Osteoblast (primary cell): ENCODE measurements around the gene KCNH5. TPM values are rescaled to one million over a fixed set of nuclear protein-coding genes. Genes with fewer than 3 reads are reported as not detected.

Source experiments
- DNase-seq: peaks from one replicate; pipeline ENCODE4 v3.0.0; 2011; ENCODE audit warnings: low spot score, mixed read lengths; ENCODE audit not compliant: insufficient read length; ENCODE audit errors: missing footprints
- H2AFZ ChIP-seq: 2 replicates; pipeline ENCODE4 v1.6.0; 2011; ENCODE audit warnings: mild to moderate bottlenecking, low read length
- H3K27ac ChIP-seq: 2 replicates; pipeline ENCODE4 v1.5.1; 2011; ENCODE audit warnings: mild to moderate bottlenecking, low read depth, low read length, moderate library complexity
- H3K27me3 ChIP-seq: 2 replicates; pipeline ENCODE4 v1.6.0; 2012; ENCODE audit warnings: mild to moderate bottlenecking, control low read depth, inconsistent platforms, low read length, moderate library complexity; ENCODE audit not compliant: insufficient read depth
- H3K36me3 ChIP-seq: 2 replicates; pipeline ENCODE4 v1.5.1; 2011; ENCODE audit warnings: mild to moderate bottlenecking, low read length, control low read depth, moderate library complexity; ENCODE audit not compliant: insufficient read depth
- H3K4me1 ChIP-seq: 2 replicates; pipeline ENCODE4 v1.5.1; 2011; ENCODE audit warnings: mild to moderate bottlenecking, low read length, control low read depth, moderate library complexity; ENCODE audit not compliant: insufficient read depth
- H3K4me2 ChIP-seq: 2 replicates; pipeline ENCODE4 v1.6.0; 2011; ENCODE audit warnings: mild to moderate bottlenecking, low read length; ENCODE audit not compliant: insufficient read depth
- H3K4me3 ChIP-seq: fragments of 200-600 bp; sonication (generic); 3 replicates; pipeline ENCODE4 v1.5.1; 2012; ENCODE audit warnings: mild to moderate bottlenecking, low read length, inconsistent platforms; ENCODE audit not compliant: insufficient read depth
- H3K79me2 ChIP-seq: 2 replicates; pipeline ENCODE4 v1.6.0; 2012; ENCODE audit warnings: mild to moderate bottlenecking, low read length, control low read depth, inconsistent platforms; ENCODE audit not compliant: insufficient read depth
- H3K9me3 ChIP-seq: 2 replicates; pipeline ENCODE4 v1.5.1; 2011; ENCODE audit warnings: low read depth, low read length, control low read depth
- H4K20me1 ChIP-seq: 2 replicates; pipeline ENCODE4 v1.6.0; 2012; ENCODE audit warnings: mild to moderate bottlenecking, low read length, control low read depth; ENCODE audit not compliant: insufficient read depth
- total RNA-seq: library from RNA; depleted of rRNA; stranded (reverse); fragments of >200 nt; gene quantifications from 2 replicates; pipeline ENCODE4 v1.2.3, GENCODE V29; 2012
- TF ChIP-seq, protein P1 (sequence below): IDR thresholded peaks from 2 replicates; pipeline ENCODE4 v1.5.1; 2011; ENCODE audit warnings: mild to moderate bottlenecking, low read depth, low read length, moderate library complexity; ENCODE audit errors: extremely low read depth

The KCNH5 gene
- total RNA-seq, 1 donor = not detected

DNA sequence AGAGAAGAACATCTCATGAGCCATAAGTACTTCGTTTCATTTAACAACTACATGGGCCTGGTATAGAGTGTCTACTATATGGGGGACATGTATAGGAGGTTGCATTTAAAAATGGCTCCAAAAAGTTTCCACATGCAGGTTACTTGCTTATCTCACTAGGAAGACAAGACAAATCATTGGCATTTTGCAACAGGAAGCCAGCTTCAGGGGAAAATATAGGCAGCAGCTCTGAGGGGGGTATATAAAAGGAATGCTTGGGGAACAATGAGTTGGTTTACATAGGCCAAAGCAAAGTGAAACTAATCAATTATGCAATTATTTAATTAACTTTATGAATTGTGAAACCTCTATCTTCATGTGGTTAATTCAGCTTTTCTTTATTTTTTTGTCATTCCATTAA lies 225.3 kb downstream of the KCNH5 start:
- Histone ChIP-seq H3K36me3 (no peaks in the 10 kb centered on the region), H3K79me2 (no peaks in the 10 kb centered on the region), H3K4me1 (no peaks in the 10 kb centered on the region), H4K20me1 (no peaks in the 10 kb centered on the region), H3K4me3 (no peak overlapping the region), H2AFZ (no peak overlapping the region), H3K9me3 (no peaks in the 10 kb centered on the region), H3K27ac (no peak overlapping the region), H3K27me3 (no peaks in the 10 kb centered on the region), H3K4me2 (no peak overlapping the region)
- no peak for DNase-seq
- TF ChIP-seq, protein P1, sequence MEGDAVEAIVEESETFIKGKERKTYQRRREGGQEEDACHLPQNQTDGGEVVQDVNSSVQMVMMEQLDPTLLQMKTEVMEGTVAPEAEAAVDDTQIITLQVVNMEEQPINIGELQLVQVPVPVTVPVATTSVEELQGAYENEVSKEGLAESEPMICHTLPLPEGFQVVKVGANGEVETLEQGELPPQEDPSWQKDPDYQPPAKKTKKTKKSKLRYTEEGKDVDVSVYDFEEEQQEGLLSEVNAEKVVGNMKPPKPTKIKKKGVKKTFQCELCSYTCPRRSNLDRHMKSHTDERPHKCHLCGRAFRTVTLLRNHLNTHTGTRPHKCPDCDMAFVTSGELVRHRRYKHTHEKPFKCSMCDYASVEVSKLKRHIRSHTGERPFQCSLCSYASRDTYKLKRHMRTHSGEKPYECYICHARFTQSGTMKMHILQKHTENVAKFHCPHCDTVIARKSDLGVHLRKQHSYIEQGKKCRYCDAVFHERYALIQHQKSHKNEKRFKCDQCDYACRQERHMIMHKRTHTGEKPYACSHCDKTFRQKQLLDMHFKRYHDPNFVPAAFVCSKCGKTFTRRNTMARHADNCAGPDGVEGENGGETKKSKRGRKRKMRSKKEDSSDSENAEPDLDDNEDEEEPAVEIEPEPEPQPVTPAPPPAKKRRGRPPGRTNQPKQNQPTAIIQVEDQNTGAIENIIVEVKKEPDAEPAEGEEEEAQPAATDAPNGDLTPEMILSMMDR = no peak

DNA sequence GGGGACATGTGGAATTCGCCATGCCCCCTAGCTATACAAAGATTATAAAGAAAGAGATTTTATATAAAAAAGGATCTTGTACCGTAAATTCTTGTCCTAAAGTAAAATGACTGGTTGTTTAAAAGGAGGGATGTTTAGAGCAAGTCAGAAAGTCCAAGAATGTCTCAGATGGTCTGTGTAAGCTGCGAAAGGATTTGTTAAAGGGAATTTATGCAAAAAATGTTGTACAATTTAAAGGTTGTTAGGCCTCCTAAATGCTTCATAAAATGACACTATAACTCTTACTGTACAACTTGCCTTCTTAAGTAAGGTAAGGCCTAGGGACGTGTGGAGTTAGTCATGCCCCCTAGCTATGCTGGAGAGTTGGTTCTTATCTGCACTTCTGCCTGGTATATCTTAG lies 237.6 kb downstream of the KCNH5 start:
- H3K27ac ChIP-seq = no peak overlapping the region
- no peaks in the 10 kb centered on the region for H3K79me2 ChIP-seq
- H3K36me3 ChIP-seq = no peaks in the 10 kb centered on the region
- no peaks in the 10 kb centered on the region for H3K27me3 ChIP-seq
- no peak overlapping the region for H2AFZ ChIP-seq
- H3K4me3 ChIP-seq = no peak overlapping the region
- no peaks in the 10 kb centered on the region for H3K4me1 ChIP-seq
- no peak for DNase-seq
- no peaks in the 10 kb centered on the region for H4K20me1 ChIP-seq
- H3K4me2 ChIP-seq = no peak overlapping the region
- TF ChIP-seq, protein P1 = no peak
- no peaks in the 10 kb centered on the region for H3K9me3 ChIP-seq

DNA sequence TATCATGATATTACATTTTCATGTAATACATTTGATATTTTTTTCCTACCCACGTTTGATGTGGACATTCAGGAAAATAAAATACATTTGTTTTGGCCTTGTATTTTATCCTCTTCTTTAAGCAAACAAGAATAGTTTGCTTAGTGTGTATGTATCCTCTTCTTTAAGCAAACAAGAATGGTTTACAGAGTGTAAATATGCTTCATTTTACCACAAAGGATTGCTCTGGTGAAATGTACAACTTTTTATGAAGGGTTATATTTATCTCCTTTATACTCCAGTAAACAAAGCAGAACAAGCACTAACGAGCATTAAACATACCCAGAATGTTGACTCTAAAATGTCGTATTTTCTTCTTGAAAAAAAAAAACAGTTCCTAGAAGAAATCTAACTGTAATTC lies 244.7 kb downstream of the KCNH5 start:
- Histone ChIP-seq H2AFZ (no peak overlapping the region), H3K9me3 (no peaks in the 10 kb centered on the region), H3K27me3 (no peaks in the 10 kb centered on the region), H4K20me1 (no peaks in the 10 kb centered on the region), H3K4me2 (no peak overlapping the region), H3K4me3 (no peak overlapping the region), H3K36me3 (no peaks in the 10 kb centered on the region), H3K27ac (no peak overlapping the region), H3K79me2 (no peaks in the 10 kb centered on the region), H3K4me1 (no peaks in the 10 kb centered on the region)
- no peak for DNase-seq
- TF ChIP-seq, protein P1 = no peak

DNA sequence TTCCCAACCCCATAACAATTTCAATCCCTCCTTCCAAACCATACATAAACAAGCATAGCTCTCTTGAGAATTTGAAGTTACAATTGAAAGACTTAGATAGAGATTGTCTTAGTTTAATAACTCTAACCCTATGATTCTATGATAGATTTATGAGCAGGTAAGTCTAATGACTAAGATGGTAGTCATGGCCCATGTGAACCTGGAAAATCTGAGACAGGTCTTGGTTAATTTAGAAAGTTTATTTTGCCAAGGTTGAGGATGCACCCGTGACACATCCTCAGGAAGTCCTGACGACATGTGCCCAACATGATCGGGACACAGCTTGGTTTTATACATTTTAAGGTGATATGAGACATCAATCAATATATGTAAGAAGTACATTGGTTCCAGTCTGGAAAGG lies 248.8 kb downstream of the KCNH5 start:
- no peaks in the 10 kb centered on the region for H3K27me3 ChIP-seq
- H3K4me2 ChIP-seq = no peak overlapping the region
- H3K36me3 ChIP-seq = no peaks in the 10 kb centered on the region
- TF ChIP-seq, protein P1 = no peak
- no peaks in the 10 kb centered on the region for H3K79me2 ChIP-seq
- no peak overlapping the region for H3K27ac ChIP-seq
- no peaks in the 10 kb centered on the region for H3K4me1 ChIP-seq
- no peak overlapping the region for H3K4me3 ChIP-seq
- H4K20me1 ChIP-seq = no peaks in the 10 kb centered on the region
- H2AFZ ChIP-seq = no peak overlapping the region
- no peak for DNase-seq
- H3K9me3 ChIP-seq = peaks cover 4% of the 10 kb centered on the region
